ENCODE data around the gene RPL39L.
A peak's percentile ranks its signal among the peaks of the same experiment; 100 is the strongest.
"Not testable (repeated sequence)": the region's sequence is repeated elsewhere in the genome, so short reads cannot be mapped to it uniquely, and the experiment has no call there.

The RPL39L gene

GRCh38 chr3:187139126-187139894 lies at the start of gene RPL39L:
Gene RPL39L, minus strand, starts transcription at chr3:187139496. Its CDS starts 18,196 bp downstream, at chr3:187121300.
- peaks cover 22% of the 10 kb centered on the region for H3K4me1 Mint-ChIP-seq

GRCh38 chr3:187188931-187189330 lies 49.6 kb upstream of the RPL39L start:
- H3K27me3 Mint-ChIP-seq, result peaks cover 49% of the 10 kb centered on the region
- no peaks in the 10 kb centered on the region for H3K9me3 Mint-ChIP-seq
- no peaks in the 10 kb centered on the region for H3K36me3 Mint-ChIP-seq (ENCODE audit: insufficient read depth)
- no peak overlapping the region for H3K4me3 Mint-ChIP-seq
- peaks cover 4% of the 10 kb centered on the region for H3K4me1 Mint-ChIP-seq
- H3K27ac Mint-ChIP-seq (ENCODE audit: low read depth), result no peak overlapping the region
- DNase-seq (ENCODE audit: low spot score in 2 of 2) (no peak), ATAC-seq (replicated peaks; ENCODE audit: extremely low read depth, poor library complexity, severe bottlenecking) (no peak)

More at GRCh38 chr3:187139126-187139894, at the start of gene RPL39L:
- Mint-ChIP-seq H3K9me3 (peaks cover 5% of the 10 kb centered on the region), H3K27me3 (no peaks in the 10 kb centered on the region), H3K4me3 (peak within 1 kb of the TSS; percentile 82), H3K36me3 (ENCODE audit: insufficient read depth) (peaks cover 9% of the 10 kb centered on the region), H3K27ac (ENCODE audit: low read depth) (peak within 1 kb of the TSS; percentile 90)
- ATAC-seq (replicated peaks; ENCODE audit: extremely low read depth, poor library complexity, severe bottlenecking) (peak; percentile 97), DNase-seq (ENCODE audit: low spot score in 2 of 2) (peak; percentile 89 to 90)

GRCh38 chr3:187186801-187187421 lies 47.6 kb upstream of the RPL39L start:
- no peak overlapping the region for H3K27ac Mint-ChIP-seq (ENCODE audit: low read depth)
- peaks cover 4% of the 10 kb centered on the region for H3K4me1 Mint-ChIP-seq
- ATAC-seq (replicated peaks; ENCODE audit: extremely low read depth, poor library complexity, severe bottlenecking) (no peak), DNase-seq (ENCODE audit: low spot score in 2 of 2) (no peak)
- H3K4me3 Mint-ChIP-seq, result no peak overlapping the region
- H3K36me3 Mint-ChIP-seq (ENCODE audit: insufficient read depth), result no peaks in the 10 kb centered on the region
- peaks cover 55% of the 10 kb centered on the region for H3K27me3 Mint-ChIP-seq
- no peaks in the 10 kb centered on the region for H3K9me3 Mint-ChIP-seq

GRCh38 chr3:187186375-187186774 lies 47.1 kb upstream of the RPL39L start:
- H3K36me3 Mint-ChIP-seq (ENCODE audit: insufficient read depth), result no peaks in the 10 kb centered on the region
- H3K9me3 Mint-ChIP-seq, result no peaks in the 10 kb centered on the region
- DNase-seq (ENCODE audit: low spot score in 2 of 2) (no peak), ATAC-seq (replicated peaks; ENCODE audit: extremely low read depth, poor library complexity, severe bottlenecking) (no peak)
- no peak overlapping the region for H3K27ac Mint-ChIP-seq (ENCODE audit: low read depth)
- H3K27me3 Mint-ChIP-seq, result peaks cover 55% of the 10 kb centered on the region
- H3K4me1 Mint-ChIP-seq, result peaks cover 4% of the 10 kb centered on the region
- H3K4me3 Mint-ChIP-seq, result no peak overlapping the region

- peaks cover 55% of the 10 kb centered on the region for H3K27me3 Mint-ChIP-seq
- no peak overlapping the region for H3K4me3 Mint-ChIP-seq
- H3K9me3 Mint-ChIP-seq, result no peaks in the 10 kb centered on the region
- DNase-seq (ENCODE audit: low spot score in 2 of 2) (no peak), ATAC-seq (replicated peaks; ENCODE audit: extremely low read depth, poor library complexity, severe bottlenecking) (no peak)
- no peaks in the 10 kb centered on the region for H3K36me3 Mint-ChIP-seq (ENCODE audit: insufficient read depth)
- H3K4me1 Mint-ChIP-seq, result peaks cover 4% of the 10 kb centered on the region
- H3K27ac Mint-ChIP-seq (ENCODE audit: low read depth), result no peak overlapping the region
Measured at GRCh38 chr3:187185759-187186158, 46.5 kb upstream of the RPL39L start.

- ATAC-seq (replicated peaks; ENCODE audit: extremely low read depth, poor library complexity, severe bottlenecking) (no peak), DNase-seq (ENCODE audit: low spot score in 2 of 2) (no peak)
- H3K4me3 Mint-ChIP-seq, result no peak overlapping the region
- H3K27me3 Mint-ChIP-seq, result peaks cover 56% of the 10 kb centered on the region
- no peaks in the 10 kb centered on the region for H3K9me3 Mint-ChIP-seq
- no peaks in the 10 kb centered on the region for H3K36me3 Mint-ChIP-seq (ENCODE audit: insufficient read depth)
- H3K27ac Mint-ChIP-seq (ENCODE audit: low read depth), result no peak overlapping the region
- peaks cover 2% of the 10 kb centered on the region for H3K4me1 Mint-ChIP-seq
Measured at GRCh38 chr3:187183903-187184302, 44.6 kb upstream of the RPL39L start.

GRCh38 chr3:187183210-187183862 lies 44.0 kb upstream of the RPL39L start:
- no peaks in the 10 kb centered on the region for H3K9me3 Mint-ChIP-seq
- ATAC-seq (replicated peaks; ENCODE audit: extremely low read depth, poor library complexity, severe bottlenecking) (no peak), DNase-seq (ENCODE audit: low spot score in 2 of 2) (no peak)
- H3K4me1 Mint-ChIP-seq, result no peaks in the 10 kb centered on the region
- H3K27me3 Mint-ChIP-seq, result peaks cover 58% of the 10 kb centered on the region
- H3K36me3 Mint-ChIP-seq (ENCODE audit: insufficient read depth), result no peaks in the 10 kb centered on the region
- no peak overlapping the region for H3K27ac Mint-ChIP-seq (ENCODE audit: low read depth)
- H3K4me3 Mint-ChIP-seq, result no peak overlapping the region

GRCh38 chr3:187181454-187182170 lies 42.3 kb upstream of the RPL39L start:
- Mint-ChIP-seq H3K27ac (ENCODE audit: low read depth) (no peak overlapping the region), H3K9me3 (no peaks in the 10 kb centered on the region), H3K4me3 (no peak overlapping the region), H3K36me3 (ENCODE audit: insufficient read depth) (no peaks in the 10 kb centered on the region), H3K27me3 (peaks cover 63% of the 10 kb centered on the region), H3K4me1 (no peaks in the 10 kb centered on the region)
- no peak for DNase-seq (ENCODE audit: low spot score in 2 of 2)
- no peak for ATAC-seq (replicated peaks; ENCODE audit: extremely low read depth, poor library complexity, severe bottlenecking)

- no peaks in the 10 kb centered on the region for H3K36me3 Mint-ChIP-seq (ENCODE audit: insufficient read depth)
- DNase-seq (ENCODE audit: low spot score in 2 of 2) (no peak), ATAC-seq (replicated peaks; ENCODE audit: extremely low read depth, poor library complexity, severe bottlenecking) (no peak)
- peaks cover 13% of the 10 kb centered on the region for H3K27me3 Mint-ChIP-seq
- H3K27ac Mint-ChIP-seq (ENCODE audit: low read depth), result no peak overlapping the region
- no peaks in the 10 kb centered on the region for H3K9me3 Mint-ChIP-seq
- H3K4me1 Mint-ChIP-seq, result no peaks in the 10 kb centered on the region
- H3K4me3 Mint-ChIP-seq, result no peak overlapping the region
Measured at GRCh38 chr3:187172929-187173328, 33.6 kb upstream of the RPL39L start.

GRCh38 chr3:187170911-187171310 lies 31.6 kb upstream of the RPL39L start:
- H3K4me3 Mint-ChIP-seq; H3K27me3 Mint-ChIP-seq; H3K9me3 Mint-ChIP-seq; H3K4me1 Mint-ChIP-seq; H3K36me3 Mint-ChIP-seq (ENCODE audit: insufficient read depth); DNase-seq (ENCODE audit: low spot score in 2 of 2); ATAC-seq (replicated peaks; ENCODE audit: extremely low read depth, poor library complexity, severe bottlenecking); H3K27ac Mint-ChIP-seq (ENCODE audit: low read depth): not testable (repeated sequence)

GRCh38 chr3:187169231-187169960 lies 30.1 kb upstream of the RPL39L start:
- no peaks in the 10 kb centered on the region for H3K4me1 Mint-ChIP-seq
- H3K9me3 Mint-ChIP-seq, result no peaks in the 10 kb centered on the region
- H3K27ac Mint-ChIP-seq (ENCODE audit: low read depth), result no peak overlapping the region
- H3K27me3 Mint-ChIP-seq, result no peaks in the 10 kb centered on the region
- no peaks in the 10 kb centered on the region for H3K36me3 Mint-ChIP-seq (ENCODE audit: insufficient read depth)
- ATAC-seq (replicated peaks; ENCODE audit: extremely low read depth, poor library complexity, severe bottlenecking) (no peak), DNase-seq (ENCODE audit: low spot score in 2 of 2) (no peak)
- no peak overlapping the region for H3K4me3 Mint-ChIP-seq

GRCh38 chr3:187167777-187168176 lies 28.5 kb upstream of the RPL39L start:
- H3K4me1 Mint-ChIP-seq, result no peaks in the 10 kb centered on the region
- H3K27me3 Mint-ChIP-seq, result no peaks in the 10 kb centered on the region
- no peaks in the 10 kb centered on the region for H3K36me3 Mint-ChIP-seq (ENCODE audit: insufficient read depth)
- DNase-seq (ENCODE audit: low spot score in 2 of 2) (no peak), ATAC-seq (replicated peaks; ENCODE audit: extremely low read depth, poor library complexity, severe bottlenecking) (no peak)
- no peak overlapping the region for H3K27ac Mint-ChIP-seq (ENCODE audit: low read depth)
- no peak overlapping the region for H3K4me3 Mint-ChIP-seq
- H3K9me3 Mint-ChIP-seq, result no peaks in the 10 kb centered on the region

Data from central memory CD8-positive, alpha-beta T cell (primary cell).